PC-9 (cell line): ENCODE results near the gene CBFA2T3.

Experiments used
- CTCF ChIP-seq: fragments of 200-600 bp; sonication (generic); conservative IDR thresholded peaks from 2 replicates; pipeline ENCODE4 v1.6.1; 2017; ENCODE audit warnings: mixed run types, antibody characterized with exemption, mild to moderate bottlenecking, moderate library complexity
- EZH2 ChIP-seq: fragments of 200-600 bp; sonication (generic); IDR thresholded peaks from 2 replicates; pipeline ENCODE4 v1.8.0; 2017; ENCODE audit warnings: antibody characterized with exemption, low read depth

GRCh38 chr16:88861359-88861758 lies 115.6 kb downstream of the CBFA2T3 start:
- no peak for TF ChIP-seq EZH2
- TF ChIP-seq CTCF, result no peak
